SU-DHL-6 (cell line): ENCODE measurements around the gene RAP1GAP2.

Source experiments
- H2AFZ ChIP-seq: fragments of 200-600 bp; sonication (generic); 2 replicates; pipeline ENCODE4 v1.6.1; 2014; ENCODE audit warnings: low read depth, mild to moderate bottlenecking, moderate library complexity, mixed read lengths, antibody characterized with exemption, low read length; ENCODE audit not compliant: severe bottlenecking
- H3F3A ChIP-seq: fragments of 200-600 bp; shearing (Covaris generic); 2 replicates; pipeline ENCODE4 v1.6.0; 2016; ENCODE audit warnings: antibody characterized with exemption, mild to moderate bottlenecking; ENCODE audit not compliant: insufficient read depth
- H3K27ac ChIP-seq: fragments of 200-600 bp; sonication (generic); 2 replicates; pipeline ENCODE4 v1.5.1; 2016; ENCODE audit warnings: low read depth, mild to moderate bottlenecking, low read length, moderate library complexity, mixed read lengths
- H3K27me3 ChIP-seq: fragments of 200-600 bp; sonication (generic), shearing (Covaris generic); 2 replicates; pipeline ENCODE4 v1.6.0; 2014; ENCODE audit warnings: mild to moderate bottlenecking, low read length
- H3K36me3 ChIP-seq: fragments of 200-600 bp; sonication (generic); 2 replicates; pipeline ENCODE4 v1.6.1; 2014; ENCODE audit warnings: mild to moderate bottlenecking, low read length, mixed read lengths
- H3K4me2 ChIP-seq: fragments of 300-600, 200-600 bp; shearing (Covaris generic), sonication (generic); 2 replicates; pipeline ENCODE4 v1.6.0; 2014; ENCODE audit warnings: low read length, low read depth, mild to moderate bottlenecking; ENCODE audit not compliant: poor library complexity, severe bottlenecking
- H3K4me3 ChIP-seq: fragments of 200-600 bp; sonication (generic); 2 replicates; pipeline ENCODE4 v1.5.1; 2014; ENCODE audit warnings: antibody characterized with exemption, low read length, mild to moderate bottlenecking, mixed read lengths; ENCODE audit not compliant: insufficient read depth, poor library complexity, severe bottlenecking
- H3K79me2 ChIP-seq: fragments of 200-600 bp; sonication (generic); 2 replicates; pipeline ENCODE4 v1.6.1; 2014; ENCODE audit warnings: mild to moderate bottlenecking, low read length, moderate library complexity; ENCODE audit not compliant: insufficient read depth
- H3K9ac ChIP-seq: fragments of 200-600 bp; sonication (generic); 2 replicates; pipeline ENCODE4 v1.7.0; 2014; ENCODE audit warnings: mild to moderate bottlenecking, low read length
- H3K9me2 ChIP-seq: fragments of 200-600 bp; sonication (generic); replicated peaks from 2 replicates; pipeline ENCODE4 v1.6.1; 2014; ENCODE audit warnings: low read length; ENCODE audit not compliant: insufficient read depth
- H3K9me3 ChIP-seq: fragments of 200-600 bp; sonication (generic); 2 replicates; pipeline ENCODE4 v1.6.1; 2014; ENCODE audit warnings: low read length, mixed read lengths; ENCODE audit not compliant: insufficient read depth
- H4K20me1 ChIP-seq: fragments of 200-600 bp; sonication (generic); 2 replicates; pipeline ENCODE4 v1.6.1; 2014; ENCODE audit warnings: low read depth, mild to moderate bottlenecking, antibody characterized with exemption, low read length, moderate library complexity, mixed read lengths
- CTCF ChIP-seq: fragments of 200-600 bp; sonication (generic); IDR thresholded peaks from one replicate; pipeline ENCODE4 v1.5.1; 2017; ENCODE audit warnings: antibody characterized with exemption, mild to moderate bottlenecking, low read length, moderate library complexity; ENCODE audit not compliant: insufficient read depth, poor library complexity, severe bottlenecking
- EZH2phosphoT487 ChIP-seq: fragments of 200-600 bp; sonication (generic), shearing (Covaris generic); conservative IDR thresholded peaks from 2 replicates; pipeline ENCODE4 v1.6.1; 2018; ENCODE audit warnings: mild to moderate bottlenecking, antibody characterized with exemption, low read length, moderate library complexity, mixed read lengths

Gene RAP1GAP2

GRCh38 chr17:2860883-2861282 lies 64.6 kb downstream of the RAP1GAP2 start:
- no peak overlapping the region for H3K9ac ChIP-seq
- TF ChIP-seq EZH2phosphoT487 (no peak), CTCF (no peak)
- H3K79me2 ChIP-seq, result no peaks in the 10 kb centered on the region
- H3K9me2 ChIP-seq, result no peaks in the 10 kb centered on the region
- no peak overlapping the region for H2AFZ ChIP-seq
- no peak overlapping the region for H3K27ac ChIP-seq
- no peak overlapping the region for H3K4me2 ChIP-seq
- no peaks in the 10 kb centered on the region for H3F3A ChIP-seq
- H4K20me1 ChIP-seq, result no peaks in the 10 kb centered on the region
- no peaks in the 10 kb centered on the region for H3K27me3 ChIP-seq
- H3K4me3 ChIP-seq, result no peak overlapping the region
- H3K36me3 ChIP-seq, result no peaks in the 10 kb centered on the region
- H3K9me3 ChIP-seq, result no peaks in the 10 kb centered on the region

DNA sequence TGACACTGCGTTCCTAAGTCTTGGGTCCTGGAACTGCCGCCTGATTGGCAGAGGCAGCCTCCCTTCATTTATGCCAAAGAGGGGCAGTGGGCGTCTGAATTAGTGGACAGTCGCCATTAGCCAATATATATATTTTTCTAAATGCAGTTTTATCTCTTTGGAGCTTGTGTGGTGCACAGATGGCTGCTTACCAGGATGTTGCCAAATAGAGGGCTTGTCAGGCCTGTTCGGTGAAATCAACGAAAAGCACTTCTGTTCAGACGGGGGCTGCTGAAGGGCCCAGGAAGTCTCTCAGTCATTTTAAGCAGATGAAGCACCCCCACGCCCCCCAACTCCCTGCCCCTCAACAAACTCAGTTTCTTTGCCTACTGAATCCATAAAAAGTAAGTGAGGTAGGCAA lies 66.0 kb downstream of the RAP1GAP2 start:
- Histone ChIP-seq H2AFZ (no peak overlapping the region), H3F3A (no peaks in the 10 kb centered on the region), H3K9me2 (no peaks in the 10 kb centered on the region), H3K27ac (no peak overlapping the region), H3K27me3 (no peaks in the 10 kb centered on the region), H3K9ac (no peak overlapping the region), H3K36me3 (no peaks in the 10 kb centered on the region), H4K20me1 (no peaks in the 10 kb centered on the region), H3K4me2 (no peak overlapping the region), H3K9me3 (no peaks in the 10 kb centered on the region), H3K79me2 (no peaks in the 10 kb centered on the region), H3K4me3 (no peak overlapping the region)
- TF ChIP-seq CTCF, result no peak
- TF ChIP-seq EZH2phosphoT487, result no peak

DNA sequence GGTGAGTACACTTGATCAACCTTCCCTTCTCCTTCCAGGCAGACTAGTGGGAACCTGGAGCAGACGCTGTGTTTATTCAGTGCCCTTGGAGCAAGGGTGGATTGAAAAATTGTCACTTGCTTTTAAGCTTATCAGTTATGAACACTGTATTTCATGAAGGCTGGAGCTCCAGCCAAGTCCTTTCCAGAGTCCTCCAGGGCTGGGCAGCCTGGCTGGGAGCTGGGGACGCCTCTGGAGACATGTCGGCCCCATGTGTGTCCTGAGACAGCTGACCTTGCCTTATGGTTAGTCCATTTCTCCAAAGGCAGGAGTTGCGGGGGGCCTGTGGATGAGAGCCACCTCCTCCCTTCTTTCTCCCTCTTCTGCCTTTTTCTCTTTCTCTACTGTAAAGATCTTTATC lies 67.0 kb downstream of the RAP1GAP2 start:
- H3K27me3 ChIP-seq, result no peaks in the 10 kb centered on the region
- no peak overlapping the region for H2AFZ ChIP-seq
- no peaks in the 10 kb centered on the region for H4K20me1 ChIP-seq
- H3K9me2 ChIP-seq, result no peaks in the 10 kb centered on the region
- TF ChIP-seq CTCF (no peak), EZH2phosphoT487 (no peak)
- no peak overlapping the region for H3K9ac ChIP-seq
- no peak overlapping the region for H3K4me2 ChIP-seq
- no peaks in the 10 kb centered on the region for H3K9me3 ChIP-seq
- H3K79me2 ChIP-seq, result no peaks in the 10 kb centered on the region
- no peak overlapping the region for H3K4me3 ChIP-seq
- no peaks in the 10 kb centered on the region for H3F3A ChIP-seq
- H3K27ac ChIP-seq, result no peak overlapping the region
- no peaks in the 10 kb centered on the region for H3K36me3 ChIP-seq

GRCh38 chr17:2865228-2865627 lies 69.0 kb downstream of the RAP1GAP2 start:
- no peaks in the 10 kb centered on the region for H4K20me1 ChIP-seq
- no peak overlapping the region for H3K4me3 ChIP-seq
- no peak overlapping the region for H2AFZ ChIP-seq
- no peaks in the 10 kb centered on the region for H3K9me2 ChIP-seq
- TF ChIP-seq CTCF (no peak), EZH2phosphoT487 (no peak)
- H3K9me3 ChIP-seq, result no peaks in the 10 kb centered on the region
- no peaks in the 10 kb centered on the region for H3K36me3 ChIP-seq
- H3K4me2 ChIP-seq, result no peak overlapping the region
- no peaks in the 10 kb centered on the region for H3K79me2 ChIP-seq
- H3K9ac ChIP-seq, result no peak overlapping the region
- H3F3A ChIP-seq, result no peaks in the 10 kb centered on the region
- no peak overlapping the region for H3K27ac ChIP-seq
- H3K27me3 ChIP-seq, result no peaks in the 10 kb centered on the region
